Stomach (tissue), 9 donors: Measurements from ENCODE around the gene QSER1. TPM values are rescaled to one million over a fixed set of nuclear protein-coding genes. Genes with fewer than 3 reads are reported as not detected.
A peak's percentile ranks its signal among the peaks of the same experiment; 100 is the strongest.

Source experiments
- DNase-seq, 2 donors: peaks; one replicate each; pipeline versions ENCODE4 v3.0.0 to v3.0.0-alpha.2; 2013 to 2019
- H3K27ac ChIP-seq, 5 donors: fragments of 200-600 bp in 4 of 5; sonication (generic) in 4 of 5; one replicate each; pipeline ENCODE4 v1.5.1; 2013 to 2019; ENCODE audit warnings: mild to moderate bottlenecking in 1 of 5, moderate library complexity in 1 of 5
- H3K27me3 ChIP-seq, 3 donors: fragments of 200-600 bp; sonication (generic); one replicate each; pipeline ENCODE4 v1.5.1; 2017 to 2019; ENCODE audit warnings: mixed run types in 1 of 3
- H3K36me3 ChIP-seq, 4 donors: fragments of 200-600 bp; sonication (generic); 1 replicate in 3 of 4; 2 replicates in 1 of 4; pipeline ENCODE4 v1.5.1; 2016 to 2019
- H3K4me1 ChIP-seq, 4 donors: fragments of 200-600 bp; sonication (generic); one replicate each; pipeline ENCODE4 v1.5.1; 2016 to 2019
- H3K4me3 ChIP-seq, 4 donors: fragments of 200-600 bp; sonication (generic) in 3 of 4; one replicate each; pipeline ENCODE4 v1.5.1; 2016 to 2019; ENCODE audit warnings: mild to moderate bottlenecking in 1 of 4
- H3K9me3 ChIP-seq, 4 donors: fragments of 200-600 bp; sonication (generic); one replicate each; pipeline ENCODE4 v1.5.1; 2016 to 2019
- EP300 ChIP-seq: sonication (generic); formaldehyde crosslinking; IDR thresholded peaks from one replicate; pipeline ENCODE4 v1.6.1; 2017; ENCODE audit warnings: antibody characterized with exemption
- POLR2A ChIP-seq, 4 donors: fragments of 450-650 bp; IDR thresholded peaks; one replicate each; pipeline ENCODE4 v1.6.1; 2016; ENCODE audit warnings: antibody characterized with exemption in 4 of 4, control low read depth in 2 of 4, mild to moderate bottlenecking in 1 of 4, moderate library complexity in 1 of 4
- POLR2AphosphoS5 ChIP-seq, 3 donors: sonication (generic); formaldehyde crosslinking; IDR thresholded peaks; one replicate each; pipeline ENCODE4 v1.6.1; 2016; ENCODE audit warnings: antibody characterized with exemption in 3 of 3
- WGBS, 5 donors: extraction: QIAGEN DNeasy Blood & Tissue Kit in 3 of 5; methylation state at CpG; one replicate each; pipeline versions ENCODE4 v1.1.5 to v1.1.7; 2013 to 2018; 5-methylcytosine and 5-hydroxymethylcytosine counted together
- intact Hi-C: fragments of 100-400 bp; cut with DNase I; formaldehyde crosslinking; loops from one replicate; pipeline ENCODE4 v1.15.1; 2023; ENCODE audit warnings: low total_unique reads
- polyA plus RNA-seq, 3 donors: library from polyadenylated mRNA; stranded (reverse); fragments of 200-250 nt; gene quantifications; one replicate each; pipeline ENCODE4 v1.2.3, GENCODE V29; 2013
- total RNA-seq, 5 donors: library from RNA; depleted of rRNA; stranded (reverse); fragments of >200 nt; gene quantifications; one replicate each; pipeline versions ENCODE4 v1.1.0 to v1.2.3, GENCODE V29; 2014 to 2016
- TF ChIP-seq, protein P1 (sequence below), 7 experiments: fragments of 450-650 bp in 4 of 7; fragments of 200-600 bp in 3 of 7; sonication (generic) in 3 of 7; IDR thresholded peaks; one replicate each; pipeline ENCODE4 v1.5.1; 2016 to 2019; ENCODE audit warnings: antibody characterized with exemption in 7 of 7, control low read depth in 2 of 7, mild to moderate bottlenecking in 1 of 7
- donor health status: healthy with polysubstance abuse.
- donor health status: Bipolar disorder and iron deficiency.
- donor health status: healthy.

The QSER1 gene
- total and polyA plus RNA-seq, 8 donors: 2.6 to 51.3 (median 13.5) TPM

DNA sequence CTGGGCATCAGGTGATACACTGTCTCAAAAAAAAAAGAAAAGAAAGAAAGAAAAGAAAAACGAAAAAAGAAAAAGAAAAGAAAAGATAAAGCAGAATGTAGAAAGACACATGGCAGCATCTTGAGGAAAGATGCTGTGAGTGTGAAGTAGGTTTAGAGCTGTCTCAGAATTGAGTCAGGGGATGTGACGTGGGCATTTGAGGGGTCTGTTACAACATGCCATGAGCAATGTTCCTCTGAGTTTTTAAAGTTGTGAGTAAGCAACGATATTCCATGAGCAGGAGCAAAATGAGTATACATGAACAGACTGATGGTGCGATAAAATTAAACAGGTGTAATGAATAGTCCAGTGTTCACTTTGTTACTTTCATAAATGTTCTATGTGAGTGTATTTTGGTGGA, 11.3 kb upstream of the QSER1 start:
- intact Hi-C loops: no loop called here

DNA sequence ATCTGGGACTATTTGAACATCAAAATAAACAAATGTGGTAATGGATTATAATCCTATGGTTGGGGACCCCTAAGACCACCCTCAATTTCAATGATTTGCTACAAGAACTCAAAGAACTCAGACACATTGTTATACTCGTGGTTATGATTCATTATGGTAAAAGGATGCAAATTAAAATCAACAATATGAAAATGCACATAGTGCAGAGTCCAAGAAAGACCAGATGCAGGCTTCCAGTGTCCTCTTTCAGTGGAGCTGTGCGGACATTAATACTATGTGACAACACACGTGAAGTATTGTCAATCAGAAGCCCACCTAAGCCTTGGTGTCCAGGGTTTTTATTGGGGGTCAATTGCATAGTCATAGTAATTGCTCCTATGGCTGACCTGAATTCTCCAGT, 9.2 kb upstream of the QSER1 start:
- 58 to 91% (median 72%) methylated on average over 3 of the region's 3 CpGs for WGBS, 5 donors
- intact Hi-C loops: no loop called here

More for the DNA sequence above, 11.3 kb upstream of the QSER1 start:
- no peak overlapping the region for H3K27ac ChIP-seq
- no peaks in the 10 kb centered on the region for H3K36me3 ChIP-seq
- WGBS, 5 donors: 60 to 74% (median 69%) methylated on average over 4 of the region's 4 CpGs
- TF ChIP-seq EP300 (no peak), POLR2A (IDR thresholded peaks at IDR 0.05) (no peak), POLR2AphosphoS5 (IDR thresholded peaks at IDR 0.05) (no peak)
- TF ChIP-seq, protein P1, sequence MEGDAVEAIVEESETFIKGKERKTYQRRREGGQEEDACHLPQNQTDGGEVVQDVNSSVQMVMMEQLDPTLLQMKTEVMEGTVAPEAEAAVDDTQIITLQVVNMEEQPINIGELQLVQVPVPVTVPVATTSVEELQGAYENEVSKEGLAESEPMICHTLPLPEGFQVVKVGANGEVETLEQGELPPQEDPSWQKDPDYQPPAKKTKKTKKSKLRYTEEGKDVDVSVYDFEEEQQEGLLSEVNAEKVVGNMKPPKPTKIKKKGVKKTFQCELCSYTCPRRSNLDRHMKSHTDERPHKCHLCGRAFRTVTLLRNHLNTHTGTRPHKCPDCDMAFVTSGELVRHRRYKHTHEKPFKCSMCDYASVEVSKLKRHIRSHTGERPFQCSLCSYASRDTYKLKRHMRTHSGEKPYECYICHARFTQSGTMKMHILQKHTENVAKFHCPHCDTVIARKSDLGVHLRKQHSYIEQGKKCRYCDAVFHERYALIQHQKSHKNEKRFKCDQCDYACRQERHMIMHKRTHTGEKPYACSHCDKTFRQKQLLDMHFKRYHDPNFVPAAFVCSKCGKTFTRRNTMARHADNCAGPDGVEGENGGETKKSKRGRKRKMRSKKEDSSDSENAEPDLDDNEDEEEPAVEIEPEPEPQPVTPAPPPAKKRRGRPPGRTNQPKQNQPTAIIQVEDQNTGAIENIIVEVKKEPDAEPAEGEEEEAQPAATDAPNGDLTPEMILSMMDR (IDR thresholded peaks at IDR 0.05): no peak
- H3K9me3 ChIP-seq: no peaks in the 10 kb centered on the region
- H3K27me3 ChIP-seq: no peaks in the 10 kb centered on the region
- DNase-seq: no peak
- H3K4me3 ChIP-seq: no peak overlapping the region
- no peaks in the 10 kb centered on the region for H3K4me1 ChIP-seq

DNA sequence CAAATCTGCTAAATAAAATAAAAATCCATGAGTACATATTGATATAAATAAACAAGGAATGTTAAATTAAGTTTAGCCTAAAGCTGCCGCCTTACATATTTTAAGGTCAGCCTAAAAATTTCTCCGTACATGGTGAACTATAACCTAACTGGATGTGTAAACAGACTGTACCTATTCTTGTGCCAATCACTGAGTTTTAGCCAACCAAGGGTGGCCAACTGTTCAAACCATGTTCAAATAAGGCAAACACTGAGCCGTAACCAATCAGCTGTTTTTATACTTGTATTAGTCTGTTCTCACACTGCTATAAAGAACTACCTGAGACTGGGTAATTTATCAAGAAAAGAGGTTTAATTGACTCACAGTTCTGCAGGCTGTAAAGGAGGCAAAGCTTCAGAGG, 8.6 kb upstream of the QSER1 start:
- no peaks in the 10 kb centered on the region for H3K36me3 ChIP-seq
- WGBS, 5 donors: 32 to 72% (median 57%) methylated on average over 3 of the region's 3 CpGs
- H3K27ac ChIP-seq: no peak overlapping the region
- TF ChIP-seq POLR2A (IDR thresholded peaks at IDR 0.05) (no peak), POLR2AphosphoS5 (IDR thresholded peaks at IDR 0.05) (no peak), EP300 (no peak)
- TF ChIP-seq, protein P1 (IDR thresholded peaks at IDR 0.05): no peak
- DNase-seq: no peak
- no peaks in the 10 kb centered on the region for H3K4me1 ChIP-seq
- no peaks in the 10 kb centered on the region for H3K27me3 ChIP-seq
- H3K9me3 ChIP-seq: no peaks in the 10 kb centered on the region
- intact Hi-C loops: no loop called here
- no peak overlapping the region for H3K4me3 ChIP-seq

More for the DNA sequence above, 9.2 kb upstream of the QSER1 start:
- no peak for DNase-seq
- Histone ChIP-seq H3K4me1 (no peaks in the 10 kb centered on the region), H3K36me3 (no peaks in the 10 kb centered on the region), H3K9me3 (no peaks in the 10 kb centered on the region), H3K27ac (no peak overlapping the region), H3K4me3 (no peak overlapping the region), H3K27me3 (no peaks in the 10 kb centered on the region)
- TF ChIP-seq POLR2A (IDR thresholded peaks at IDR 0.05) (no peak), EP300 (no peak)
- TF ChIP-seq, protein P1 (IDR thresholded peaks at IDR 0.05): no peak

DNA sequence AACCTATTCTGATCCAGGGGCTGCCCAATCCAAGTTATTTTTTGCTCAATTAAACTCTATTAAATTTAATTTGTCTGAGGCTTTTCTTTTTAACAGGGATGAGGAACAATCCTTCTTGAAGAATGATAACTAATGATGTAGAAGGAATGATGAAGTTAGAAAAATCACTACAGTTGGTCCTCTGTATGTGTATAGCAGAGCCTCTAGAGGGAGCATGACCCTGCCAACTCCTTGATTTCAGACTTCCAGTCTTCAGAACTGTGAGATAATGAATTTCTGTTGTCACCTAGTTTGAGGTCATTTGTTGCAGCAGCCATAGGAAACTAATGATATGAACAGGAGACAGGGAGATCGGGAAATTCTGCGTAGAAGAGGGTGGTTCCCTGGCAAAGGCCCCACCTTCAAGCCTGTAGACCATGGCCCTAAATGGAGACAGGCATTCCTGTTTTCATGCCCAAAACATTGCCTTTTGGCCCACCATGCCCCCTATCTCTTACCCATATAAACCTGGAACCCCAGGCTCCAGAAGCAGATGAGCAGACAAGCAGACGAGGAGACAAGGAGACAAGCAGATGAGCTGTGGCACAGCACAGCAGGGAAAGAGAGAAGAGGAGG, 7.7 kb upstream of the QSER1 start:
- 58 to 82% (median 75%) methylated on average over 3 of the region's 3 CpGs for WGBS, 5 donors
- intact Hi-C loops: no loop called here
- H3K4me3 ChIP-seq: no peak overlapping the region
- no peak overlapping the region for H3K27ac ChIP-seq
- H3K27me3 ChIP-seq: no peaks in the 10 kb centered on the region
- no peaks in the 10 kb centered on the region for H3K36me3 ChIP-seq
- no peaks in the 10 kb centered on the region for H3K4me1 ChIP-seq
- H3K9me3 ChIP-seq: no peaks in the 10 kb centered on the region
- TF ChIP-seq POLR2A (IDR thresholded peaks at IDR 0.05): no peak
- TF ChIP-seq, protein P1 (IDR thresholded peaks at IDR 0.05): peak in 1 of 7 experiments; percentile 20
- DNase-seq: peak in 1 of 2 donors; percentile 42
